NCI-H1694 treated with DMSO at 0.1 percent for 48 hours (cell line): ENCODE measurements around the gene LANCL1.

ENCODE experiments used
- DNase-seq: peaks from one replicate; lab custom pipeline; 2025; lab: John Stamatoyannopoulos, UW

Gene LANCL1, protein sequence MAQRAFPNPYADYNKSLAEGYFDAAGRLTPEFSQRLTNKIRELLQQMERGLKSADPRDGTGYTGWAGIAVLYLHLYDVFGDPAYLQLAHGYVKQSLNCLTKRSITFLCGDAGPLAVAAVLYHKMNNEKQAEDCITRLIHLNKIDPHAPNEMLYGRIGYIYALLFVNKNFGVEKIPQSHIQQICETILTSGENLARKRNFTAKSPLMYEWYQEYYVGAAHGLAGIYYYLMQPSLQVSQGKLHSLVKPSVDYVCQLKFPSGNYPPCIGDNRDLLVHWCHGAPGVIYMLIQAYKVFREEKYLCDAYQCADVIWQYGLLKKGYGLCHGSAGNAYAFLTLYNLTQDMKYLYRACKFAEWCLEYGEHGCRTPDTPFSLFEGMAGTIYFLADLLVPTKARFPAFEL

DNA sequence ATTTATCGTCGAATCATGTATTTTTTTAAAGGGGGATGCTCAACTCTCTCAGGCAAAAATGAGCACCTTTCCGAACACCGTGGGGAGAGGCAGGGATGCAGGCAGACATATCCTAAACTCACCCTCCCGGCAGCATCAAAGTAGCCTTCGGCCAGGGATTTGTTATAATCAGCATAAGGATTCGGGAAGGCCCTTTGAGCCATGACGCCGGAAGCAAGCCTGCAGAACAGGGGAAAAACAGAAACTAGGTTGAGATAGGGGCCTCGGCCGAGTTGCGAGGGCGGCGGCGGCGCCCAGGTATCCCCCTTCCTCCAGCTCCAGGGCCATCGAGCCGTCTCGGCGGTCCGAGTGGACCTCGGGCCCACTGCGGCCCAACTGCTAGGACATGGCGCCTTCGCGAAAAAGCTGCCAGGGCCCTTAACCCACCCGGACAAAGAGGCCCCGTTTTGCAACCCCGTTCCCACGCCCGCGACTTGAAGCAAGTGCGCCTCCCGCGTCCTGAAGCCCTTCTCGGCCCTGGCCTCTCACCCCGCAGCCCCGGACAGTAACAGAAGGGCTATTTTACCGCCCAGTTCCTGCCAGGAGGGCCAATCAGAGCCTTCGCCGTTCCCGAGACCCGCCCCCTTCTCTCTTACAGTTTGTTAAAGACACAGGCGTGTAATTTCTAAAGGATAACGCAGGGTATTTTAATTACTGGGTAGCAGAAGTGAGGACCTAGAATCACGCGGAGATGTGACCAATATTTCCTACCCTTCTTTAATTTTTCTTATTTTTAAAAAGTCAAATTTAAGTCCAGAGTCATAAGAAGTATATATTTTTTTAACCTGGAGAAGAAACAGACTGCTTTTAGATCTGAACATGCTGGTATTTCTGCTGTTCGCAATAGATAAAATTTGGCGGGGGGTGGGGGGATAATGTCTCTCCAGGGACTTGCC is at the start of gene LANCL1:
Gene LANCL1 (minus strand): TSS at position 566 of the 935 bp plus-strand sequence. CDS start 363 bp downstream, at position 203.
- DNase-seq = peak; percentile 79

DNA sequence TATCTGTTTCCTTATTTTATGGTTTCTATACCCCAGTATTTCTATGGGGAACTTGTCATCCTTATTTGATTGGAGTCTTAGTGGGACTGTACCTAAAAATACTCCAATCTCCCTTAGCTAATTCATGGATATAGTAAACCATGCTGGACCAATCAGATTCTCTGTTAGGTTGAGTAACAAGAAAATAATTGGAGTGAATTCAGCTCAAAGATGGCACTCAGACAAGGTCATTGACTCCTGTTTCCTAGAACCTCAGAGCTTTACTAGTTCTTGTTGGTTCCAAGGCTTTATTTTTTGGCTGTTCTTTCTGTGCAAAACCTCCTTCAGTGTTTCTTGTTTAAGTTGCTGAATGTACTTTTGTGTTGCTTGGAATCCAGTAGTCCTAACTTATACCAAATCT is 48.0 kb upstream of the LANCL1 start:
- DNase-seq = no peak

DNA sequence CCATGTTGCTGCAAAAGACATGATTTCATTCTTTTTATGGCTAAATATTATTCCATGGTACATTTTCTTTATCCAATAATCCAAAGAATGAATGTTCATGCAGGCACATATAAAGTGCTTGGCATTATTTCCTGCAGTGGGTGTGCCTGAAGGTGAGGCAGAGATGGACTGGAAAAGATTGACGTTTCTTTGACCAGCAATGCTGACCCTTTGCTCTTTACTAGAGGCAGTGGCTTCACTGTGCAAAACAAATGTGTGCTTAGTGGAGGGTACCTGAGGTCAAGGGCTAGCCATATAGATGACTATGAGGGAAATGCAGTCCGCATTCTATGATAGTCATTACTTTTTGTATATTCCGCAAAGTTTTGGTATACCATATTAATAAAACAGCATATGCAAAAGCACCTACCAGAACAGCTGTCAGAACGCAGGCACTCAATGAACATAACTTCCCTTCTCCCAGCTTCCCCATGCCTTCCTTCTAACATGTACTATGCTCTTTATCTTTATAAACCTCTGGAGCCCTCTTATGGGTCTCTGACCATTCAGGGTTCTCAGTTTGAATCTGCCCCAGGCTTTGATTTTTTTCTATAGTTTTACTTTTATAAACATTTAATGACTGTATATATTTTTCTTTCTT is 47.2 kb upstream of the LANCL1 start:
- no peak for DNase-seq

DNA sequence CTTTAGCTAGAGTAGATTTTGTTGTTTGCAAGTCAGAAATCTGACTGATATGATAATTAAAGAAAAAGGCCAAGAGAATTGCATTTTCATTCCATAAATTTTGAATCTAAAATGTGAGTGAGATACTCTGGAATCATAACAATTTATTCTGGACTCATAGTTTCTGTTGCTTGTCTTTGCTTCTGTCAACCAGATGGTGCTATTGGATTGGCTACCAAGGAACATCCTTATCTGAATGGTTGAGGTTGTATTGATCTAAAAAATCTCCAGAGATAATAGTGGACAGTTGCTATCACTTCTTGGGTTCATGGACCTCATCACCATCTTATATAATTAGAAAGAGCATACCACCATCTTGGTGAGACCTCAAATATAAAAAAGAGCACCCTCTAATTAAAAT is 45.8 kb upstream of the LANCL1 start:
- DNase-seq = no peak

DNA sequence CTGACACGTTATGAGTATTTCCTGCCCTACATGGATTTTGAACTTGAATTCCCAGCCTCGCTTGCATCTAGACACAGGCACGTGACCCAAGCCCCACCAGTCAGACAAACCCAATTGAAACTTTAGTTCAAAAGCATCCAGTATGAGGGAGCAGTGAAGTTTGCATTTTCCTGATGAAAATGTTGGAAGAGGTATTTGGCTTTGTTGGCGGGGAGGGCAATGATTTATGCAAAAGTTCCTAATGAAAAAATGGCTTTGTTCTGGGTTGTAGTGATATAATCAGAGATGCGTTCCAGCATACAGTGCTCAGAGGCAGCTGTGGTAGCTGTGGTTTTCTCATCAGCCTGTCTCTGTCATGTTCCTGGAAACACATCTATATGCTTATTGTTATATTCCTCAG is 43.0 kb upstream of the LANCL1 start:
- DNase-seq = no peak

DNA sequence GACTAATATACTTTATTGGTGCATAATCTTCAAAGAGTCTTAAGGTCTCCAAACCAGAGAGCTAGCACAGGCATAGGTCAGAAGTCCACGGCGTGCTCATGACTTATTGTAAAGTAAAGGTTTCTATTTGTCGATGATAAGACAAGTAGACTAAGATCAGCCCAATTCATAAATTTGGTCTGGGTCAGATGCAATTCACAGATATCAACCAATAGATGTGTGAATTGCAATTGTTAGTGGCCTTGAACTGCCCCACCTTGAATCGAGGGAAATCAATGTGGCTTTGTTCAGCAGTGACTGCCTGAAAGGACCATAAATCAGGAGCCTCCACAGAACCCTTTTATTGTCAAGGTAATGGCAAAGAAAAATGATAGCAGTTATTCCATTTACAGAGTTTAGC is 40.7 kb upstream of the LANCL1 start:
- DNase-seq = no peak

DNA sequence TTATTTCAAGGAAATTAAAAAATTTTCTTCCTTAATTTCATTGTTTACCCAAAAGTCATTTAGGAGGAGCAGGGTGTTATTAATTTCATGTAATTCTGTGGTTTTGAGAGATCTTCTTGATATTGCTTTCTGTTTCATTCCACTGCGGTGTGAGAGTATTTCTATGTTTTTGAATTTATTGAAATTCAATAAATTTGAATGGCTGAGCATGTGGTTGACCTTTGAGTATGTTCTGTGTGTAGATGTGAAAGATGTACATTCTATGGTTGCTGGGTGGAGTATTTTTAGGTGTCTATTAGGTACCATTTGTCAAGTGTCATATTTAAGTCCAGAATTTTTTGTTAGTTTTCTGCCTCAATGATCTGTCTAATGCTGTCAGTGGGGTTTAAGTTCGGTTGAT is 39.4 kb upstream of the LANCL1 start:
- no peak for DNase-seq

DNA sequence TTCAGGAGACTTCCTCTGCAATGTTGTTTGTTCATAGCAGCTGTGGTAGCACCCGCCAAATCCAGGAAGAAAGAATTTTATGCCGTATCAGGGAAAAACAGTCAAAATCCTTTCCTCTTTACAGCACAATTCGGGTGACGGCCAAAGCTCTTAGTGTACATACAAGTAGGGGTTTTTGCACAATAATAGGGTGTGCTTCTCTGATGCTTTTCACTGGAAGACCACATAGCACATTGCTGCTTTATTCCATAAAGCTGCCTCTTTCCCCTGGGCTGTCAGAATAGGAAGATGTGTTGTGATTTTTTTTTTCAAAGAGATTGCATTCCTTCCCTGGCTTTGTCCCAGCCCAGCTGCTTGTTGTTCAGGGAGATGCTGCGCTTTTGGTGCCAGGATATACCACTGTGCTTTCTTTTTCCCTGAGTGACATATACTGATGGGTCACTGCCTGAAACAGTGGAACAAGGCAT is 27.2 kb upstream of the LANCL1 start:
- peak; percentile 73 for DNase-seq

DNA sequence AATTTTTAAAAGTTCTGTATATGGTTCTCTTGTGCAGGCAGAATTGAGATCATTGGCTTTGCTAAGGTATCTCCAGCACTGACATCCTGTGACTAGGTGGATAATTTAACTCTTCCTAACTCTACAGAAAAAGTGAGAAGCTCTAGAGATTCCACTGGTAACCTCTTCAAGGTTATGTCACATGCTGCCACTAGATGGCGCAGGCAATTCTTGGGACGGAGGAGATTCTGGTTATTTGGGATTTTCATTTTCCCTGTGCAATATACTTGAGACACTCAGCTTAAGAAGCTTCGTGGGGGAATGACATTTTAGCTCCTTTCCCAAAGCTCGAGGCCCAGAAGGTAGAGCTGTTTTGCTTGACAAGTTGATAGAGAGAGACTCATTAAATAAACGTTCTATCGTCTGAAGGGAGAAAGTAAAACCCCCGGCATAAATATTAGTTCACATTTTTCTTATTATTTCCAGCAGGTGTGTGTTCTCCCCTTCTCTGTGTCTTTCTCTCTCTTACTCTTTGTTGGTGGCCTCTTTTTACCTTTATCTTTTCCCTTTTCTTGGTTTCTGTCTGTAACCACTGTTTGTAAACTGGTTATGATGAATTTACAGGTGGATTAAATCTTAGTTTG is 26.6 kb upstream of the LANCL1 start:
- peak; percentile 75 for DNase-seq

DNA sequence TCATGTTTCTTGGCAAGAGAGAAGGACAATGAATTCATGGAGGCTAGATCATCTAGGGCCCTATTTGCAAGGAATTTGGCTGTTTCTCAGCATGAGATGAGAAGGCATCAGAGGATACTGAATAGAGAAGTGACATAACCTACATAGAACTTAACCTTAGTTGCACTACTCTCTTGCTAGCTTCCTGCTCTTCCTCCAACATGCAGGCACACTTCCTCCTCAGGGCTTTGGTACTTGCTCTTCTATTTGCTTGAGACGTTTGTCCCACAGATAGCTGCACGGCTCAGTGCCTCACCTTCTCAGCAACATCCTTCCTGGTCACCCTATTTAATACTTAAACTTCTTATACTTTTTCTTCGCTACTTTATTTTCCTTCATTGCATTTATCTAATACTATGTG is 20.0 kb upstream of the LANCL1 start:
- DNase-seq = no peak

DNA sequence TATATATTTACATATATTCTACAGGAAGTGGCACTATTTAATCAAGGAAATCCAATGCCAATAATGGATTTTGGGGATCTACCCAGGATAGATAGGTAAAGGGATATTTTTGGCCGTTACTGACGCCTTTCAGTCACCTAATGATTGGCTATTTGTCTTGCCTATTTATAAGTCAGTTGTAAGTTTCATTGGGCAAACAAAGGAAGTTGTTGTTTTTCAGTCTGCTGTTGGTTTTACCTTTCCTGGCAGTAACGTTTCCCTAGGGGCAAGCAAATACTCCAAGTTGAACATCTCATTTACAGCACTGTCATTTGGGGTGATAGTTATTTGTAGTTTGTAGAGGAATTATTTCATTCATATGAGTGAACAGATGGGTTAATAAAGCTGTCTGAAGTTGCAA is 17.0 kb upstream of the LANCL1 start:
- DNase-seq = no peak

DNA sequence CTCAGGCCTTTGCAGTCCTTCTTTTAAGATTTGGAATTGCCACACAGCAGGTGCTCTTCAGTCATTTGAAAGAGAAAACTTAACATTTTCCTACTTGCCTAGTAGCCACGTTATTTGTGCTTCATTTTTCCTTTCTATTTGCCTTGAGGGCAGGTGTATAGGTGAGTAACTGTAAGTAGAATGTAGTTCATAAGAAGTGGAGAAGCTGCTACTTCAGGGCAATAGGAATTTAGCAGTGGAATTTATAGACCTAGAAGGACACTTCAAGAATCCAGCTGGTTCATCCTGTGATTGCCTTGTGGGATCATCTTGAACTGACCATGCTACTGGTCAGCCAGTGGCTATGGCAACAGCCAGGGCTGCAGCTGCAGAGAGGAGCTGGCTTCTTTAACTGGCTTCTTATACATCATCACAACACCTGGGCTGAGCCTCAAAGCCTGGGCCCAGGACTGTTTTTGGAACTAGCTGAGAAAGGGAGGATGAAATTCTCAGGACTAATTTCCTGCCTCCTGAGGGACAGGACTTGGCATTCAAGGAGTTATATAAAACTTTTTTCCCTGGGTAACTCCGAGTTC is 5.1 kb upstream of the LANCL1 start:
- no peak for DNase-seq

DNA sequence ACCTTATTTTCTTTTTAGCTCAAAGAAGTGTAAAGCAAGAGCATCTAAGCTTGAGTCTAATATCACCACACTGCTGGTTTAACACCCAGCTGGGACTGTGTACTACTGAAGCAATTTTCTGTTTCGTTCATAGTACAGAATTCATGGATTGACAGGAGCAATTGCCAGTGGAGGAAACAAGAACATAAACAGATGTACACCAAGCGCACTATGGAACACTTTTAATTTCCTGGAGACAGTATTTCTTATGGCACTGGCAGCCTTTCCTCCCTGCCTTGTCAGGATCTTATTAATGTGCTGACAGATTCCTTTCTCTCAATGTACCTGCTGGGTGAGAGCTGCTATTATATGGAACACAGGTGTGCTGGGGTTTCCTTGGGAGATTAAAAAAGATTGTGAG is 4.2 kb upstream of the LANCL1 start:
- no peak for DNase-seq

DNA sequence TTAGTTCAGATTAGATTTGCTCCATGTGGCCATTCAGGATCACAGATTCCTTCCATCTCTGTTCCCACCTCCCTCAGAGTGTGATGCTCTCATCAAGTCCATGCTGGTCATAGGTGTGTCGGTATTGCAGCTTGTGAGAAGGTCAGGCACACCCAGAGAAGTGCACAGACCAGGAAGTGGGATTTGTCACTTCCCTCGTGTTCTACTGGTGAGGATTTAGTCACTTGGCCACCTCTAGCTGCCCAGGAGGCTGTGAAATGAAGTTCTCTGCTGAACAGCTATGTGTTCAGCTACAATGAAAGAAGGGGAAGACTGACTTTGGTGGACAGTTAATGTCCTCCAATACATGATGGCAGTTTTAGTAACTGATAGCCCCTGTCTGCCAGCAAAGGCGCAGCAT is 3.5 kb upstream of the LANCL1 start:
- no peak for DNase-seq

DNA sequence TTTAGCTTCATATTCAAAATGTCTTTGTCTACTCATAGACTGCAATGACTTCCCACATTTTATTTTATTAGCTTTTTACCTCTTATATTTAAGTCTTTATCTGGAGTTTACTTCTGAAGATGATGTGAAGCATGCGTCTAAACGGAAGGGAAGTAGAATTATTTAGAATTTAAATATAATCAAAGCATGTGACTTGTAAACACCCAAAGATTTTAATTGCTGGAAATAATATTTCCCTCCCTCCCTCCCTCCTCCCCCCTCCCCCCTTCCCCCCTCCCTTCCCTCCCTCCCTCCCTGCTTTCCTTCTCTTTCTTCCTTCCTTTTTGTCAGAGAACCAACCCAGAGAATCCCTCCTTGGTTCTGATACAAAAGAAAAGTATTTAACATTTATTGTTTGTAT is 2.1 kb upstream of the LANCL1 start:
- no peak for DNase-seq

DNA sequence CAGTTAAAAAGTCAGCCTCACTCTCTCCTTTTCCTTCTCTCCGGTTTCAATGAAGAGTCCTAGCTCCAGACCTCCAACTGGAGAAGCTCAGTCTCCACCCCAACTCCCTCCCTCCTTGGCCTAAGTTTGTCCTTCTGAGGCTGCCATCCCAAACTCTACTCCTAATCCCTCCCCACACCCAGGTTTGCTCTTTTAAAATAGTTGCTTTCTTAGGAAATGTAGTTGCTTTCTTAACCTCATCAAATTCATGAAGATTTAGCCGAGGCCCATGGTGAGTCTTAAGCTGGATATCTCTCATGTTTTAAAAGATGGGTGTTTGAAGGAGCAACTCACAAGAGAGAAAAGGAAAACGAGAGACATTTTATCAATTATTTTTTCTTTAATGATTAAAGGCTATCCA is 937 bp upstream of the LANCL1 start:
- DNase-seq = no peak

DNA sequence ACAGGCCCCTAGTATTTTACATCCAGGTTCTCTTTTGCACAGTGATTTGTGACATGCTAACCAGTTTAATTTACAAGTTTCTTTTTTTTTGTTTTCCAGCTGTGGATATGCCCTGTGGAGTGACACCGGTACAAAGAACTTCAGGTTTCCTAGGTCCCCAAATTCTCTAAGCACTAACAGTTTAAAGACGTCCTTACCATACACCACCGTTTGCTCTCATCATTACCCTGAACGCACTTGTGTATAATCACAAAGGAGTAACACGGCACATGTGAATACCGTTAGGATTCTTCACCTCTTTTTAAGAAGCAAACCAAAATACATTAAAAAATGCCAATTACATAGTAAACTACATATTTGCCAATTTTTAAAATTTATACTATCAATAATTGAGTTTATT is 853 bp downstream of the LANCL1 start:
- peak; percentile 12 for DNase-seq

DNA sequence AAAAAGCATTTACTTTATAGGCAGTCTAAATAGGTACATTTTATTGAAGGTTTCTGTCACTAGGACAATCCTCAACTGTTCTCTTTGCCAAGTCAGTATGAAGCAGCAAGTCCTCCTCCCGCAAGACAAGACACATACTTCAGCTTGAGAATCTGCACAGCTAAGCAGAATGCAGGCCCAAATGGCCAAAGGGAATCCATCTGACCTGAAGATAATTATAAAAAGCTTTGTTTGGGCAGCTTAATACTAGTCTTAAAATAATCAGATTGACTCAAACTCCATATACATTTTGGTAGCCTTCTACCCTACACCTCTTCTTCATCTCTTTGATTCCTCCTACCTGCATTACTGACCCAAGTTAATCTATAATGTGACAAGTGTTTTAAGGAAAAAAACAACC is 1.8 kb downstream of the LANCL1 start:
- no peak for DNase-seq

DNA sequence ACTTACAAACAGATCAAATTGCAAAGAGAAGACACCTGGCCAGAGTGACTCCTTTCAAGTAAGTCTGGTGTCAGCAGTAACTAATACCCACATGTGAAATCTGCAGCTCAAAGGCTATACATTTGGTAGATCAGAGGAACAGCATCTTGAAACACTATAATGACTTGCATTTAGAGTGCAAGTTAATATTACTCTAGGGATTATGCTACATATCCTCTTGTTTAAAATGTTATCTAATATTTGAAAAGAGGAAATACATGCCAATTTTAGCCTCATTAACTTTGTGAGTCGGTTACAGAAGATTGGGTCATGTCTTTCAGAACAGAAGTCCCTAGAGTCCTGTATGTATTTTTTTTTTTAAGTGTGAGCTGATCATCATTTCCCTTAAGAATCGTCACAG is 15.2 kb downstream of the LANCL1 start:
- no peak for DNase-seq

DNA sequence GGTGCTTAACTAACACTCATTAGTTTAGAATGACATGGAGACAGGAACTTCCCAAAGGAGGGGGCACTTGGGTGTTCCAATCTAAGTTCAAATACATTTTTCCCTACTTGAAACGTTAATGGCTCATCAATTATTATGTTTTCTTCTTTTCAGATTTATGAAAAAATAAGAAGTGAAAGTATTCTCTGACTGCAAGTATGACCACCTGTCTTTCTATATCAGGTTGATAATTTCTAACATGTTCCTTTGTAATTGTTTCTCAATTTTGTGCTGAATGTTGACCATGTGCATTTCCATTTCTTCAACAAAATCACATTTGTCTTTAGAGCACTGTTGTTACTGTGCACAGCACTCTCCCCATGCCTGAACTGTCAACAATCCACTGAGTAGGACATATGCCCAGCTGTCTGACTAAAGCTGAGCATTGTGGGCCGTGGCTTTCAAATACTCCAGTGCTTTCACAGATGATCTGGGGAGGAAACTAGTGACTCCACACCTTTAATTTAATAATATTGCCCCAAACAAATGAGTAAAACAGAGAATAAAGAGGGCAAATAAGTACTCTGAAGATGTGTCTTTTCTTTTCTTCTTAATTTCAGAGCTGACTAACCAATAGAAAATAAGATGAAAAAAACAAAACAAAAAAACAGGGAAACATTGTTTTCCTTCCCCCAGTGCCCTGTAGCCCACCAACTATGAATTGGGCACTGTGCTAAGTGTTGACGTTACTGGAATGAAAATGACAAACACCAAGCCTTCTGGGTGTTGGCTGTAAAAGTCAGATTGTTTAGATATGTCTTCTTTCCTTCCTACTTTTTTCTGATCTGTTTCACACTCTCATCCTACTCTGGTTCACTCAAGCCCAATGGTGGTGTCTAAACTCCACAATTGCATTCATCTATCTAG is 16.0 kb downstream of the LANCL1 start:
- no peak for DNase-seq

DNA sequence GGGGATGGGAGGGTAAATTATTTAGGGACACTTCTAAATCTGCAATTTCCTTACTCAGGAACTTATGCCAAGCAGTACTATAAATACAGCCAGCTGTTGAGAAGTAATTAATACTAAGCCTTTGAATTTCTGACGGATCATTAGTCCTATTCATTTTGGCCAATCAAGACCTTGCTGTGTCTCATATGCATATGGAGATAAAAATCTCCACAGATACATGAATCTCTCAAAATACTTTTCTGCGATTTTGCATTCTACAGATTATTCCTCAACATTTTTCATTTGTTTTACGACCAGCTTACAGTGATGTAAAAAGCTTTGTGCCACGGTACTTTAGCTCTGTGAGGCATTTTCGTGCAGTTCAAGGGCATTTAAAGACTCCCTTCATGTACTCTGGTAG is 16.7 kb downstream of the LANCL1 start:
- no peak for DNase-seq
